Parathyroid adenoma (tissue), 2 donors: ENCODE measurements around the gene OR6S1.

Experiments
- H2AFZ ChIP-seq: fragments of 300-600 bp; sonication (generic); one replicate; pipeline ENCODE4 v1.7.0; 2017; ENCODE audit warnings: antibody characterized with exemption, mild to moderate bottlenecking
- H3K27ac ChIP-seq: fragments of 300-600 bp; sonication (generic); one replicate; pipeline ENCODE4 v1.7.0; 2017
- H3K27me3 ChIP-seq: fragments of 300-600 bp; sonication (generic); one replicate; pipeline ENCODE4 v1.7.0; 2017; ENCODE audit warnings: low read length; ENCODE audit not compliant: control insufficient read depth, insufficient read depth
- H3K36me3 ChIP-seq: fragments of 300-600 bp; sonication (generic); one replicate; pipeline ENCODE4 v1.7.0; 2017; ENCODE audit warnings: low read length; ENCODE audit not compliant: control insufficient read depth, insufficient read depth
- H3K4me1 ChIP-seq: fragments of 300-600 bp; sonication (generic); one replicate; pipeline ENCODE4 v1.7.0; 2017; ENCODE audit warnings: control low read depth
- H3K4me2 ChIP-seq: fragments of 300-600 bp; sonication (generic); one replicate; pipeline ENCODE4 v1.7.0; 2017; ENCODE audit warnings: low read length
- H3K4me3 ChIP-seq: fragments of 300-600 bp; sonication (generic); one replicate; pipeline ENCODE4 v1.7.0; 2017; ENCODE audit warnings: low read depth, low read length
- H3K79me2 ChIP-seq: fragments of 300-600 bp; sonication (generic); one replicate; pipeline ENCODE4 v1.7.0; 2017; ENCODE audit warnings: control low read depth
- H3K9ac ChIP-seq: fragments of 300-600 bp; sonication (generic); one replicate; pipeline ENCODE4 v1.7.0; 2017; ENCODE audit warnings: mild to moderate bottlenecking
- H3K9me3 ChIP-seq: fragments of 300-600 bp; sonication (generic); one replicate; pipeline ENCODE4 v1.7.0; 2017; ENCODE audit warnings: low read length; ENCODE audit not compliant: control insufficient read depth
- CTCF ChIP-seq: fragments of 300-600 bp; sonication (generic); IDR thresholded peaks from one replicate; pipeline ENCODE4 v1.7.0; 2017; ENCODE audit warnings: antibody characterized with exemption, mild to moderate bottlenecking
- donor health status: primary hyperparathyroidism.

Gene OR6S1

DNA sequence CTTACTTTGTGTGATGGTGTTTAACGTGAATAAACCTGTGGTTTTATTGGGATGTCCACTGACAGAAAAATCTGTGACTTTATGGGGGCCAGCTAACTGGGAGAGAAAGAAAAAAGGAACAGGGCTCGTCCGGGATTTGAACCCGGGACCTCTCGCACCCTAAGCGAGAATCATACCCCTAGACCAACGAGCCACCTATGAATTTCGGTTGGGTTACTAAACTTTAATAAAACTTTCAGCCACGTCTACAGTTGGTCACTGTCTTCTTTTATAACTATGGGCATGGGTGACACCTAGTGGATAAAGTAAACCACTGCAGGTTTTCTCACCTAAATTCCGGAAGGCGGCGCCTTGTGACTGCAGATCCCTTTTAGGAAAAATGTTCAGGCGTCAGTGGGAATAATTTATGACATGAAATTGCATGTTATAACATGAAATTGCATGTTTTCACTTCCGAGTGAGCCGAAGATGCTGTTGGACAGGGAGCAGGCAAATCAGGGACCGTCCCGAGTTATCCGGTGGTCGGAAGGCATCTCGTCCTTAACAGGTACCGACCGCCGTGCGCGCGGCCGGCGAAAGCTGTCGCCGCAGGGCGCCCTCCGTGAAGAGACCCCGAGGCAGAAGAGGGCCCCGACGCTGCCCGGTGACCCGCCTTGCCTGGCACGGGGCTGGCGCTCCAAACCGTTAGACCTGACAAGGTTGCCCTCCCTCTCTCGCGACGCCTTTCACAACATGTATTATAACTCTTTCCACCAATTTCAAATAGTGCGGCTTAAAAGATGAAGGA, 32.1 kb downstream of the OR6S1 start:
- no peaks in the 10 kb centered on the region for H3K36me3 ChIP-seq
- peak overlapping the region; percentile 71 for H2AFZ ChIP-seq
- H3K27ac ChIP-seq, result peak overlapping the region; percentile 40
- H3K4me2 ChIP-seq, result peak overlapping the region; percentile 94
- peaks cover 5% of the 10 kb centered on the region for H3K4me1 ChIP-seq
- no peaks in the 10 kb centered on the region for H3K27me3 ChIP-seq
- H3K4me3 ChIP-seq, result peak overlapping the region; percentile 90
- TF ChIP-seq CTCF, result peak; percentile 97
- H3K9ac ChIP-seq, result no peak overlapping the region
- H3K9me3 ChIP-seq, result no peaks in the 10 kb centered on the region
- no peaks in the 10 kb centered on the region for H3K79me2 ChIP-seq

DNA sequence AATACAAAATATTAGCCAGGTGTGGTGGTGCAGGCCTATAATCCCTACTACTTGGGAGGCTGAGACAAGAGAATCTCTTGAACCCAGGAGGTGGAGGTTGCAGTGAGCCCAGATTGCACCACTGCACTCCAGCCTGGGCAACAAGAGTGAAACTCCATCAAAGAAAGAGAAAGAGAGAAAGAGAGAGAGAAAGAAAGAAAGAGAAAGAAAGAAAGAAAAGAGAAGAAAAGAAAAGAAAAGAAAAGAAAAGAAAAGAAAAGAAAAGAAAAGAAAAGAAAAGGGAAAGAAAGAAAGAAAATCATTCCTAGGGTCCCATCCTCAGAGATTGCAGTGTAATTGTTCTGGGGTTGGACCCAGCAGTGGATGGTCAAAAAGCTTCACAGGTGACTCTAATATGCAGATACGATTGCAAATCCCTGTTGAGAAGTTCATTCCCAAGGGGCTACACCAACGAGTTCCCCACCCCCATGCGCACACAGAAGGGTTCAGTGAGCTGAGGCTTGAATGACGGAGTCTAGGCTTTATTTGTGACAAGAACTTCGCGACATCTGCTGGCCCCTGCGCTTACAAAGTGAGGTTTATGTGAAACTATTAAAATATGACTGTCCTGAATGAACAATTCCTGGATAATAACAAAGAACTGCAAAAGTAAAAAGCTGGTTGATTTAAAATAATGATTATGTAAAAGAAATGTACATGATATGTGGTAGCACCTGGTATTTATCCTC, 32.9 kb downstream of the OR6S1 start:
- peaks cover 5% of the 10 kb centered on the region for H3K4me1 ChIP-seq
- TF ChIP-seq CTCF, result no peak
- H3K36me3 ChIP-seq, result no peaks in the 10 kb centered on the region
- no peaks in the 10 kb centered on the region for H3K27me3 ChIP-seq
- no peaks in the 10 kb centered on the region for H3K79me2 ChIP-seq
- no peak overlapping the region for H3K4me2 ChIP-seq
- H2AFZ ChIP-seq, result no peak overlapping the region
- no peak overlapping the region for H3K4me3 ChIP-seq
- no peaks in the 10 kb centered on the region for H3K9me3 ChIP-seq
- H3K9ac ChIP-seq, result no peak overlapping the region
- no peak overlapping the region for H3K27ac ChIP-seq

DNA sequence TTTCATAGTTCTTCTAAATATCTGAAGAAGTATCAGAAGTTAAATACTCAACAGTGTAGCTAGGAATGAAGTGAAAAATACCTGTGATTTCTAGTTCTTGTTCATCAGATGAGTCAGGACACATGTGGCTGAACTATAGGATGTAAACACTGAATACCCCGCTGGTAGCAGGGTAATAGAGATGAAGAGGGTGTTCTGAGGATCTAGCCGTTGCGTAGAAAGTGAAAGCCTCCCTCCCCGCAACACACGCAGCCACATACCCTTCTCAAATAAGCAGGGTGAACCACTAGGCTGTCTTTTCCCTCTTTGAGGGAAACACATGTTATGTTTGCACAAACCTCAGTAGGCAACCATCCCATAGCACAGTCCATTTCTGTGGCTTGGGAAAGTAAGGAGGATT, 33.9 kb downstream of the OR6S1 start:
- Histone ChIP-seq H3K9ac (no peak overlapping the region), H3K27ac (no peak overlapping the region), H3K79me2 (no peaks in the 10 kb centered on the region), H3K36me3 (no peaks in the 10 kb centered on the region), H3K4me2 (no peak overlapping the region), H3K4me3 (no peak overlapping the region), H3K9me3 (no peaks in the 10 kb centered on the region), H3K4me1 (peaks cover 5% of the 10 kb centered on the region), H3K27me3 (no peaks in the 10 kb centered on the region), H2AFZ (no peak overlapping the region)
- TF ChIP-seq CTCF, result no peak

DNA sequence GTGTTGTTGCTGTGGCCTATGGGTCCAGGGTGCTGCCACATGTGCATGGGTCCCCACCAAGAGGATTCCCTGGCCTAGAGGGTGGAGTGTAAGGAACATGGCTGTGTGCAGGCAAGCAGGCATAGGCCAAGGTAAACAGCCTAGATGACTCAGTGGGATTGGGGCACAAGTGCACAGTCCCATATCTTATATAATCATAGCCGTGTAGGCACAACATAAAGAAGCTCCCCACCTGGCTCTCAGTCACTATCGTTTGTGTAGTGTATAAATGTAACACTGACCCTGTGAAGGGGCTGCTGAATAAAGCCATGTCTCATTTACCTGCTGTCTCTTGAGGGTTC, 34.6 kb downstream of the OR6S1 start:
- Histone ChIP-seq H3K27me3 (no peaks in the 10 kb centered on the region), H3K9ac (no peak overlapping the region), H3K9me3 (no peaks in the 10 kb centered on the region), H3K4me1 (peaks cover 5% of the 10 kb centered on the region), H3K4me3 (no peak overlapping the region), H3K79me2 (no peaks in the 10 kb centered on the region), H3K27ac (no peak overlapping the region), H2AFZ (no peak overlapping the region), H3K36me3 (no peaks in the 10 kb centered on the region), H3K4me2 (no peak overlapping the region)
- no peak for TF ChIP-seq CTCF
